A549 (cell line): ENCODE measurements around the gene ZBP1. TPM values are rescaled to one million over a fixed set of nuclear protein-coding genes. Genes with fewer than 3 reads are reported as not detected.

Source experiments
- ATAC-seq, 2 experiments: fragments of 200-7000 bp in 1 of 2; fragments of >200 bp in 1 of 2; cut with Nextera tagmentation in 1 of 2; cut with Tn5 transposase in 1 of 2; 3 replicates each; pipeline versions ENCODE4 v1.8.0 to v1.9.1; 2018 to 2020; ENCODE audit warnings: mild to moderate bottlenecking in 1 of 2, moderate library complexity in 1 of 2
- CTCF ChIA-PET: fragments of 300-600 bp; sonication (Branson Sonifier 250); formaldehyde crosslinking; extraction: SDS; loops from one replicate; lab custom pipeline; 2021; ENCODE audit warnings: antibody characterized with exemption, inconsistent platforms; lab: Yijun Ruan, JAX
- POLR2A ChIA-PET: fragments of 350-600 bp; formaldehyde crosslinking; extraction: SDS; loops from one replicate; lab custom pipeline; 2021; ENCODE audit warnings: antibody characterized with exemption, inconsistent platforms; lab: Yijun Ruan, JAX
- DNase-seq, 2 experiments: peaks; one replicate each; pipeline versions ENCODE4 v3.0.0 to v3.0.0-alpha.2; 2011 to 2016; ENCODE audit warnings: low read depth in 1 of 2, low spot score in 1 of 2
- FAIRE-seq: peaks from 2 replicates; lab custom pipeline; 2011; peaks lifted over from hg19 to GRCh38; lab: Jason Lieb, UNC
- H3K27ac ChIP-seq, 2 experiments: fragments of >200 bp; sonication (Bioruptor Twin); formaldehyde crosslinking; 3 replicates each; pipeline ENCODE4 v1.5.1; 2016 to 2017
- H3K4me1 ChIP-seq: fragments of >200 bp; sonication (Bioruptor Twin); formaldehyde crosslinking; 3 replicates; pipeline ENCODE4 v1.6.1; 2016
- H3K4me2 ChIP-seq: fragments of >200 bp; sonication (Bioruptor Twin); formaldehyde crosslinking; 3 replicates; pipeline ENCODE4 v1.6.1; 2016
- H3K4me3 ChIP-seq: fragments of >200 bp; sonication (Bioruptor Twin); formaldehyde crosslinking; 3 replicates; pipeline ENCODE4 v1.5.1; 2016
- H3K9me3 ChIP-seq: fragments of >200 bp; sonication (Bioruptor Twin); formaldehyde crosslinking; 3 replicates; pipeline ENCODE4 v1.6.1; 2016
- ATOH8 ChIP-seq: fragments of 250-450 bp; sonication (Bioruptor Pico); IDR thresholded peaks from 2 replicates; pipeline ENCODE4 v1.5.0; 2020; ENCODE audit warnings: low read depth, mild to moderate bottlenecking, moderate library complexity
- BCL3 ChIP-seq: fragments of >200 bp; sonication (Bioruptor Twin); formaldehyde crosslinking; IDR thresholded peaks from 3 replicates; pipeline ENCODE4 v1.6.1; 2016
- CBX8 ChIP-seq: fragments of 200-600 bp; sonication (generic); IDR thresholded peaks from 2 replicates; pipeline ENCODE4 v1.6.1; 2016
- CTCF ChIP-seq: fragments of >200 bp; sonication (Bioruptor Twin); formaldehyde crosslinking; IDR thresholded peaks from 3 replicates; pipeline ENCODE4 v1.5.1; 2016
- EHF ChIP-seq: fragments of 250-450 bp; sonication (Bioruptor Pico); IDR thresholded peaks from 2 replicates; pipeline ENCODE4 v1.5.0; 2020; ENCODE audit warnings: mild to moderate bottlenecking
- EP300 ChIP-seq, 2 experiments: fragments of >200 bp; sonication (Bioruptor Twin); formaldehyde crosslinking; IDR thresholded peaks; 2 replicates in 1 of 2; 3 replicates in 1 of 2; pipeline ENCODE4 v1.6.1; 2016 to 2017
- ESRRA ChIP-seq: fragments of 150-350 bp; IDR thresholded peaks from 2 replicates; pipeline ENCODE4 v1.6.1; 2014; ENCODE audit warnings: mild to moderate bottlenecking, low read length, borderline replicate concordance
- FOSB ChIP-seq: fragments of 250-450 bp; sonication (Bioruptor Pico); IDR thresholded peaks from 2 replicates; pipeline ENCODE4 v1.5.0; 2020; ENCODE audit warnings: mild to moderate bottlenecking, moderate library complexity
- FOXS1 ChIP-seq: fragments of 250-450 bp; sonication (Bioruptor Pico); IDR thresholded peaks from 2 replicates; pipeline ENCODE4 v1.5.0; 2020; ENCODE audit warnings: mild to moderate bottlenecking, moderate library complexity
- HEYL ChIP-seq: fragments of 250-450 bp; sonication (Bioruptor Pico); IDR thresholded peaks from 2 replicates; pipeline ENCODE4 v1.8.0; 2021; ENCODE audit warnings: mild to moderate bottlenecking, moderate library complexity
- HMGXB4 ChIP-seq: fragments of 250-450 bp; sonication (Bioruptor Pico); IDR thresholded peaks from 2 replicates; pipeline ENCODE4 v1.5.0; 2021; ENCODE audit warnings: mild to moderate bottlenecking, moderate library complexity, borderline replicate concordance
- HOXB13 ChIP-seq: fragments of 250-450 bp; sonication (Bioruptor Pico); IDR thresholded peaks from 2 replicates; pipeline ENCODE4 v1.5.0; 2020; ENCODE audit warnings: low read depth, mild to moderate bottlenecking, moderate library complexity
- JUN ChIP-seq, 2 experiments: fragments of >200 bp; sonication (Bioruptor Twin); formaldehyde crosslinking; IDR thresholded peaks; 2 replicates in 1 of 2; 3 replicates in 1 of 2; pipeline ENCODE4 v1.6.1; 2016 to 2017
- JUNB ChIP-seq: fragments of >200 bp; sonication (Bioruptor Twin); formaldehyde crosslinking; IDR thresholded peaks from 2 replicates; pipeline ENCODE4 v1.6.1; 2016
- KDM1A ChIP-seq: fragments of 200-600 bp; sonication (generic); IDR thresholded peaks from 2 replicates; pipeline ENCODE4 v1.6.1; 2016; ENCODE audit warnings: low read depth, mild to moderate bottlenecking
- PHF8 ChIP-seq: fragments of 200-600 bp; sonication (generic); IDR thresholded peaks from 2 replicates; pipeline ENCODE4 v1.6.1; 2016; ENCODE audit warnings: low read depth, mild to moderate bottlenecking, antibody characterized with exemption, moderate library complexity, borderline replicate concordance
- POLR2AphosphoS2 ChIP-seq: conservative IDR thresholded peaks from 2 replicates; pipeline ENCODE4 v1.6.1; 2012; ENCODE audit warnings: low read length, improper control_type of control experiment, inconsistent platforms
- RARB ChIP-seq: fragments of 250-450 bp; sonication (Bioruptor Pico); IDR thresholded peaks from 2 replicates; pipeline ENCODE4 v1.8.0; 2021; ENCODE audit warnings: mild to moderate bottlenecking, moderate library complexity
- RFX5 ChIP-seq: fragments of 450-650 bp; IDR thresholded peaks from 2 replicates; pipeline ENCODE4 v1.7.1; 2014; ENCODE audit warnings: antibody characterized with exemption, mild to moderate bottlenecking, moderate library complexity
- RNF2 ChIP-seq: fragments of 200-600 bp; sonication (generic); IDR thresholded peaks from 2 replicates; pipeline ENCODE4 v1.6.1; 2016; ENCODE audit warnings: low read depth, mild to moderate bottlenecking, antibody characterized with exemption, moderate library complexity, borderline replicate concordance
- TP53 ChIP-seq: fragments of 250-450 bp; sonication (Bioruptor Pico); IDR thresholded peaks from 2 replicates; pipeline ENCODE4 v1.5.0; 2021; ENCODE audit warnings: mild to moderate bottlenecking, moderate library complexity
- USF2 ChIP-seq: fragments of 450-650 bp; IDR thresholded peaks from 2 replicates; pipeline ENCODE4 v1.6.1; 2014; ENCODE audit warnings: antibody characterized with exemption
- ZFP36 ChIP-seq: fragments of 450-650 bp; IDR thresholded peaks from 2 replicates; pipeline ENCODE4 v1.6.1; 2014; ENCODE audit warnings: borderline replicate concordance; ENCODE audit not compliant: partially characterized antibody
- ZSCAN20 ChIP-seq: fragments of 250-450 bp; sonication (Bioruptor Pico); IDR thresholded peaks from 2 replicates; pipeline ENCODE4 v1.8.0; 2022; ENCODE audit warnings: mild to moderate bottlenecking, moderate library complexity
- WGBS: methylation state at CpG from one replicate; pipeline ENCODE4 v1.1.6; 2017; ENCODE audit errors: missing lambda C conversion rate; 5-methylcytosine and 5-hydroxymethylcytosine counted together
- polyA plus RNA-seq, 4 experiments: library from polyadenylated mRNA; depleted of rRNA in 3 of 4; stranded (reverse); fragments of >200 nt; fragmentation: RNase III in 1 of 4; extraction: RNeasy Plus Mini Kit Qiagen cat#74134 plus additional on column Dnase treatment in 1 of 4; gene quantifications; 2 replicates in 3 of 4; 3 replicates in 1 of 4; pipeline ENCODE4 v1.2.3, GENCODE V29; 2011 to 2017

ZBP1 gene
- polyA plus RNA-seq, 2 of the 4 experiments (the other 2 are of a cell fraction) = 0.05 TPM; not detected in 1

- no peak for TF ChIP-seq CTCF
- no peak for TF ChIP-seq RARB (CRISPR knock-in tag)
- no peak for TF ChIP-seq JUNB
Measured at GRCh38 chr20:57576002-57576401, 44.2 kb downstream of the ZBP1 start (continued).

- FAIRE-seq (no peak), DNase-seq (no peak), ATAC-seq (no peak)
- ChIA-PET POLR2A (no interaction called here), CTCF (interaction anchor here (1.0 to 2.0 kb wide), 3 partner anchors 9 to 18 kb away, joined by 3 to 4 read pairs (median 3); no protein-coding TSS in a partner anchor)
- no peaks in the 10 kb centered on the region; the same call in 2 of the 3 replicates for H3K9me3 ChIP-seq
- H3K4me1 ChIP-seq = no peaks in the 10 kb centered on the region
- H3K4me2 ChIP-seq = no peak overlapping the region
- TF ChIP-seq EHF (CRISPR knock-in tag) (no peak), RNF2 (no peak), BCL3 (no peak), ZFP36 (no peak), HMGXB4 (no peak), ESRRA (no peak), ATOH8 (no peak), TP53 (CRISPR knock-in tag) (no peak), USF2 (no peak), EP300 (IDR thresholded peaks at IDR 0.05) (no peak), FOXS1 (CRISPR knock-in tag) (no peak), PHF8 (no peak), RFX5 (no peak), KDM1A (no peak), CBX8 (no peak), HEYL (CRISPR knock-in tag) (no peak)
- H3K4me3 ChIP-seq = no peak overlapping the region
- no peak overlapping the region for H3K27ac ChIP-seq
Measured at GRCh38 chr20:57574954-57575353, 45.3 kb downstream of the ZBP1 start.

- WGBS = 41% methylated on average over 5 of the region's 5 CpGs
Measured at GRCh38 chr20:57573894-57574293, 46.3 kb downstream of the ZBP1 start.

More at GRCh38 chr20:57573894-57574293, 46.3 kb downstream of the ZBP1 start:
- Histone ChIP-seq H3K27ac (no peak overlapping the region), H3K4me1 (no peaks in the 10 kb centered on the region), H3K9me3 (no peaks in the 10 kb centered on the region; the same call in 2 of the 3 replicates), H3K4me3 (no peak overlapping the region), H3K4me2 (no peak overlapping the region)
- TF ChIP-seq HOXB13 (CRISPR knock-in tag) = no peak
- no peak for TF ChIP-seq JUN (IDR thresholded peaks at IDR 0.05)
- TF ChIP-seq FOSB (CRISPR knock-in tag) = no peak
- TF ChIP-seq ZSCAN20 = no peak
- TF ChIP-seq POLR2AphosphoS2 = no peak
- TF ChIP-seq USF2 = no peak
- FAIRE-seq (no peak), DNase-seq (peak in 1 of 2 experiments; percentile 23), ATAC-seq (peak; percentile 46 to 71; a peak in 4 of 6 replicates)
- CTCF ChIA-PET = interaction anchor here (1.0 to 2.5 kb wide), 5 partner anchors 9 to 62 kb away, joined by 3 to 13 read pairs (median 3); no protein-coding TSS in a partner anchor
- POLR2A ChIA-PET = no interaction called here
